H1 (cell line): Measurements from ENCODE around the gene SAA1. TPM values are rescaled to one million over a fixed set of nuclear protein-coding genes. Genes with fewer than 3 reads are reported as not detected.
A peak's percentile ranks its signal among the peaks of the same experiment; 100 is the strongest.

Source experiments
- CTCF ChIA-PET: fragments of 300-600 bp; sonication (Branson Sonifier 250); formaldehyde crosslinking; loops from one replicate; lab custom pipeline; 2021; ENCODE audit not compliant: partially characterized antibody; lab: Charles Lee
- POLR2A ChIA-PET: fragments of 300-600 bp; sonication (Branson Sonifier 250); formaldehyde crosslinking; loops from one replicate; lab custom pipeline; 2021; ENCODE audit warnings: inconsistent platforms; ENCODE audit not compliant: partially characterized antibody; lab: Charles Lee
- DNase-seq, 2 experiments: peaks; one replicate each; pipeline versions ENCODE4 v3.0.0 to v3.0.0-alpha.2; 2010 to 2022; ENCODE audit warnings: low spot score in 2 of 2, low read depth in 1 of 2, mixed read lengths in 1 of 2
- FAIRE-seq: peaks from 2 replicates; lab custom pipeline; 2011; peaks lifted over from hg19 to GRCh38; lab: Jason Lieb, UNC
- H2AFZ ChIP-seq: 2 replicates; pipeline ENCODE4 v1.8.1; 2012; ENCODE audit warnings: low read length, inconsistent platforms
- H2AK5ac ChIP-seq: 2 replicates; pipeline ENCODE4 v1.6.1; 2013; ENCODE audit warnings: low read depth, low read length
- H2BK120ac ChIP-seq: replicated peaks from 2 replicates; pipeline ENCODE3; 2013; ENCODE audit warnings: low read depth, low read length, inconsistent platforms
- H2BK12ac ChIP-seq: 2 replicates; pipeline ENCODE4 v1.6.1; 2013; ENCODE audit warnings: low read depth, low read length
- H2BK15ac ChIP-seq: 2 replicates; pipeline ENCODE4 v1.6.1; 2013; ENCODE audit warnings: low read length
- H2BK20ac ChIP-seq: 2 replicates; pipeline ENCODE4 v1.6.1; 2013; ENCODE audit warnings: low read length
- H2BK5ac ChIP-seq: 2 replicates; pipeline ENCODE4 v1.6.1; 2013; ENCODE audit warnings: low read depth, low read length
- H3K14ac ChIP-seq: 2 replicates; pipeline ENCODE4 v1.6.1; 2013; ENCODE audit warnings: inconsistent platforms; ENCODE audit not compliant: insufficient read length
- H3K18ac ChIP-seq: 2 replicates; pipeline ENCODE4 v1.6.1; 2013; ENCODE audit warnings: low read length; ENCODE audit errors: extremely low read depth
- H3K23ac ChIP-seq: 2 replicates; pipeline ENCODE4 v1.6.1; 2013; ENCODE audit warnings: inconsistent platforms; ENCODE audit not compliant: insufficient read length
- H3K23me2 ChIP-seq: 2 replicates; pipeline ENCODE4 v1.6.1; 2013; ENCODE audit warnings: low read depth, low read length
- H3K27ac ChIP-seq: 2 replicates; pipeline ENCODE4 v1.6.1; 2011; ENCODE audit warnings: low read depth, low read length, inconsistent platforms
- H3K27me3 ChIP-seq, 4 experiments: replicated peaks in 1 of 4; 1 replicate in 1 of 4; 2 replicates in 3 of 4; pipeline versions ENCODE4 v1.6.1 to v1.8.1; 2011 to 2013; ENCODE audit warnings: low read length in 3 of 4, mild to moderate bottlenecking in 3 of 4, inconsistent platforms in 2 of 4, mixed read lengths in 2 of 4, moderate library complexity in 1 of 4; ENCODE audit not compliant: control insufficient read depth in 3 of 4, insufficient read depth in 3 of 4; ENCODE audit errors: extremely low read depth in 1 of 4
- H3K36me3 ChIP-seq, 4 experiments: 2 replicates each; pipeline versions ENCODE4 v1.6.1 to v1.8.1; 2011 to 2013; ENCODE audit warnings: mild to moderate bottlenecking in 4 of 4, low read length in 3 of 4, moderate library complexity in 2 of 4, control low read depth in 1 of 4, inconsistent platforms in 1 of 4; ENCODE audit not compliant: insufficient read depth in 4 of 4, control insufficient read depth in 2 of 4
- H3K4ac ChIP-seq: replicated peaks from 2 replicates; pipeline ENCODE3; 2013; ENCODE audit warnings: low read length, low read depth, mixed read lengths, inconsistent platforms; ENCODE audit not compliant: insufficient read length
- H3K4me1 ChIP-seq, 4 experiments: replicated peaks in 1 of 4; 1 replicate in 1 of 4; 2 replicates in 3 of 4; pipeline versions ENCODE4 v1.6.1 to v1.8.1; 2011 to 2013; ENCODE audit warnings: low read length in 3 of 4, inconsistent platforms in 2 of 4, mixed read lengths in 1 of 4; ENCODE audit not compliant: insufficient read depth in 4 of 4, control insufficient read depth in 3 of 4
- H3K4me2 ChIP-seq, 2 experiments: 2 replicates each; pipeline versions ENCODE4 v1.6.1 to v1.8.1; 2011 to 2013; ENCODE audit warnings: low read depth in 2 of 2, low read length in 2 of 2, control low read depth in 1 of 2, inconsistent platforms in 1 of 2, mild to moderate bottlenecking in 1 of 2; ENCODE audit not compliant: insufficient read depth in 1 of 2
- H3K4me3 ChIP-seq, 4 experiments: fragments of 200-600, 300-600 bp in 1 of 4; sonication (generic), shearing (Covaris generic), sonication (Bioruptor Twin) in 1 of 4; 2 replicates each; pipeline versions ENCODE4 v1.5.1 to v1.8.1; 2011 to 2016; ENCODE audit warnings: low read length in 4 of 4, low read depth in 3 of 4, control low read depth in 2 of 4, inconsistent platforms in 2 of 4, mild to moderate bottlenecking in 2 of 4, mixed read lengths in 1 of 4, moderate library complexity in 1 of 4; ENCODE audit not compliant: insufficient read depth in 2 of 4; ENCODE audit errors: extremely low read depth in 1 of 4
- H3K56ac ChIP-seq: replicated peaks from 2 replicates; pipeline ENCODE3; 2013; ENCODE audit warnings: low read depth, mild to moderate bottlenecking, mixed read lengths, low read length, inconsistent platforms; ENCODE audit not compliant: insufficient read length
- H3K79me1 ChIP-seq: 2 replicates; pipeline ENCODE4 v1.6.1; 2013; ENCODE audit warnings: low read depth, low read length, control low read depth
- H3K79me2 ChIP-seq, 2 experiments: 2 replicates each; pipeline versions ENCODE4 v1.6.1 to v1.8.1; 2012 to 2013; ENCODE audit warnings: low read length in 2 of 2, mild to moderate bottlenecking in 2 of 2, inconsistent platforms in 1 of 2; ENCODE audit not compliant: insufficient read depth in 2 of 2, control insufficient read depth in 1 of 2
- H3K9ac ChIP-seq, 4 experiments: replicated peaks in 1 of 4; 1 replicate in 1 of 4; 2 replicates in 3 of 4; pipeline versions ENCODE4 v1.6.1 to v1.8.1; 2011 to 2013; ENCODE audit warnings: low read depth in 3 of 4, low read length in 3 of 4, control low read depth in 2 of 4, mild to moderate bottlenecking in 2 of 4, moderate library complexity in 2 of 4, inconsistent platforms in 1 of 4; ENCODE audit errors: extremely low read depth in 1 of 4
- H3K9me3 ChIP-seq, 2 experiments: 2 replicates each; pipeline versions ENCODE4 v1.6.1 to v1.8.1; 2012 to 2013; ENCODE audit warnings: mild to moderate bottlenecking in 2 of 2, moderate library complexity in 2 of 2, control low read depth in 1 of 2, inconsistent platforms in 1 of 2, low read depth in 1 of 2, low read length in 1 of 2, mixed read lengths in 1 of 2; ENCODE audit not compliant: insufficient read depth in 2 of 2
- H4K20me1 ChIP-seq, 2 experiments: replicated peaks in 1 of 2; 2 replicates each; pipeline versions ENCODE3 to v1.8.1; 2011 to 2013; ENCODE audit warnings: inconsistent platforms in 2 of 2, low read length in 2 of 2, mild to moderate bottlenecking in 1 of 2; ENCODE audit not compliant: insufficient read depth in 2 of 2, control insufficient read depth in 1 of 2
- H4K5ac ChIP-seq: 2 replicates; pipeline ENCODE4 v1.6.1; 2013; ENCODE audit warnings: low read length, low read depth, mixed read lengths, inconsistent platforms; ENCODE audit not compliant: insufficient read length
- H4K8ac ChIP-seq: 2 replicates; pipeline ENCODE4 v1.8.0; 2013; ENCODE audit warnings: mild to moderate bottlenecking, moderate library complexity, low read length, inconsistent platforms; ENCODE audit not compliant: insufficient read depth; ENCODE audit errors: extremely low read depth
- H4K91ac ChIP-seq: replicated peaks from 2 replicates; pipeline ENCODE3; 2013; ENCODE audit warnings: low read length, mixed read lengths, inconsistent platforms; ENCODE audit not compliant: insufficient read length
- CBX8 ChIP-seq: fragments of 300-800, 300-1000 bp; sonication (generic); IDR thresholded peaks from 2 replicates; pipeline ENCODE4 v1.7.1; 2016; ENCODE audit warnings: low read depth, low read length, borderline replicate concordance
- CHD2 ChIP-seq: IDR thresholded peaks from 2 replicates; pipeline ENCODE4 v1.6.1; 2012; ENCODE audit warnings: low read length, improper control_type of control experiment
- E2F6 ChIP-seq: IDR thresholded peaks from 2 replicates; pipeline ENCODE4 v1.6.1; 2012; ENCODE audit warnings: inconsistent platforms
- JUN ChIP-seq: IDR thresholded peaks from 2 replicates; pipeline ENCODE4 v1.6.1; 2011; ENCODE audit warnings: low read depth, mild to moderate bottlenecking, improper control_type of control experiment, low read length
- JUND ChIP-seq: IDR thresholded peaks from 2 replicates; pipeline ENCODE4 v1.6.1; 2011; ENCODE audit warnings: mild to moderate bottlenecking, improper control_type of control experiment, low read length
- MAFK ChIP-seq: IDR thresholded peaks from 2 replicates; pipeline ENCODE4 v1.6.1; 2012; ENCODE audit warnings: low read depth, mild to moderate bottlenecking, improper control_type of control experiment, low read length
- NANOG ChIP-seq: IDR thresholded peaks from 2 replicates; pipeline ENCODE4 v1.6.1; 2011; ENCODE audit warnings: low read length, low read depth, mild to moderate bottlenecking, inconsistent platforms; ENCODE audit not compliant: insufficient read depth, poor library complexity, severe bottlenecking
- NRF1 ChIP-seq: IDR thresholded peaks from 2 replicates; pipeline ENCODE4 v1.6.1; 2011; ENCODE audit warnings: mild to moderate bottlenecking, low read depth, low read length, improper control_type of control experiment
- RNF2 ChIP-seq: fragments of 200-900, 300-1000 bp; sonication (generic); IDR thresholded peaks from 2 replicates; pipeline ENCODE4 v1.7.1; 2016; ENCODE audit warnings: borderline replicate concordance, low read depth, mild to moderate bottlenecking, antibody characterized with exemption, low read length; ENCODE audit not compliant: poor library complexity, severe bottlenecking; ENCODE audit errors: missing control alignments
- TAF1 ChIP-seq: IDR thresholded peaks from 2 replicates; pipeline ENCODE4 v1.6.1; 2011; ENCODE audit warnings: mild to moderate bottlenecking, low read depth, low read length
- TAF7 ChIP-seq: optimal IDR thresholded peaks from 2 replicates; pipeline ENCODE3; 2011; ENCODE audit warnings: low read depth, mild to moderate bottlenecking, inconsistent platforms, low read length, moderate library complexity, borderline replicate concordance
- WGBS, 2 experiments: shearing (Covaris generic) in 1 of 2; methylation state at CpG; one replicate each; pipeline versions ENCODE4 v1.1.6 to v1.1.7; 2013 to 2015; ENCODE audit warnings: low lambda C conversion rate in 2 of 2, mixed read lengths in 2 of 2, inconsistent platforms in 1 of 2, low coverage in 1 of 2, missing lambda C conversion rate in 1 of 2; ENCODE audit not compliant: insufficient replicate concordance in 2 of 2, insufficient coverage in 1 of 2, insufficient read length in 1 of 2; ENCODE audit errors: extremely low coverage in 1 of 2, missing lambda C conversion rate in 1 of 2; 5-methylcytosine and 5-hydroxymethylcytosine counted together
- polyA plus RNA-seq, 7 experiments: library from polyadenylated mRNA; depleted of rRNA in 3 of 7; stranded (reverse) in 5 of 7; unstranded in 2 of 7; fragments of >200 nt in 5 of 7; fragments of 200-250 nt in 2 of 7; gene quantifications; 1 replicate in 5 of 7; 2 replicates in 1 of 7; 4 replicates in 1 of 7; pipeline versions ENCODE4 v1.2.1 to v1.2.3, GENCODE V29; 2011 to 2013; ENCODE audit warnings: missing spikeins in 2 of 7, mixed read lengths in 2 of 7
- total RNA-seq: library from RNA; stranded (reverse); fragmentation: NEBNext Ultra II Directional; extraction: Animal tissue kit (Norgen Biotek cat#: 25700); gene quantifications from 2 replicates; pipeline ENCODE4 v1.2.1, GENCODE V29; 2021

Gene SAA1
- total and polyA plus RNA-seq, 2 of the 8 experiments (the other 6 are each of a cell fraction or from before 2014, with no cell fraction given), result 0.41 TPM; not detected in 1

DNA sequence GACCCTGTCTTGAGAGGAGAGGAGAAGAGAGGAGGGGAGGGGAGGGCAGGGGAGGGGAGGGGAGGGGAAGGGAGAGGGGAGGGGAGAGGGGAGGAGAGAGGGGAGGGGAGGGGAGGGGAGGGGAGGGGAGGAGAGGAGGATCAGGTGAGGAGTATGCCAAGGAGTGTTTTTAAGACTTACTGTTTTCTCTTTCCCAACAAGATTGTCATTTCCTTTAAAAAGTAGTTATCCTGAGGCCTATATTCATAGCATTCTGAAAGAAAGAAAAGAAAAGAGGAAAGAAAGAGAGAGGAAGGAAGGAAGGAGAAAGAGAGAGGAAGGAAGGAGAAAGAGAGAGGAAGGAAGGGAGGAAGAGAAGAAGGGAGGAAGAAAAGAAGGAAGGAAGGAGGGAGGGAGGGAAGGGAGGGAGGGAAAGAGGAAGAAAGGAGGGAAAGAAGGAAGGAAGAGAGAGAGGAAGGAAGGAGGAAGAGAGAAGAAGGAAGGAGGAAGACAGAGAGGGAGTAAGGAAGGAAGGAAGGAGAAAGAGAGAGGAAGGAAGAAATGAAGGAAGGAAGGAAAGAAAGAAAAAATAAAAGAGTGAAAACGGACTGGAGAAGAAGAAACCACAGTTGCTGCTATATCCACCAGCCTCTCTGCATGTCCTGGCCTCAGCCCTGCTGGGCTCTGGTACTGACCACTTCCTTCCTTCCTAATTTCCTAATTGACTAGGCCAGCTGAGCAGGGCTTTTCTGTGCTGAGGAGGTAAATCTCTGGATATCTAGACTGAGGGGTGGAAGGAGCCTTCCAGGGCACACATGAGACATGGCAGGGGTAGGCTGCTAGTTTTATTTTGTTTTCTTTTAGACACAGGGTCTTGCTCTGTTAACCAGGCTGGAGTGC is 1.1 kb upstream of the SAA1 start:
- DNase-seq (no peak), FAIRE-seq (no peak)
- ChIA-PET POLR2A (interaction anchor here (0.8 kb wide), 1 partner anchor 130 kb away, joined by 3 read pairs; no protein-coding TSS in a partner anchor), CTCF (interaction anchor here (1.2 to 1.5 kb wide), 5 partner anchors 21 to 159 kb away, joined by 3 to 9 read pairs (median 4); partner anchors contain the start of gene SAAL1)
- Histone ChIP-seq H3K9me3 (no peaks in the 10 kb centered on the region; a peak in 1 of 4 replicates), H3K9ac (no peak overlapping the region), H2BK5ac (no peak overlapping the region), H3K4me3 (no peak overlapping the region), H3K27ac (no peak overlapping the region), H3K23ac (no peak overlapping the region), H2AK5ac (no peak overlapping the region), H4K91ac (no peak overlapping the region), H3K56ac (no peak overlapping the region), H3K4me2 (no peak overlapping the region), H4K8ac (no peak overlapping the region), H3K14ac (no peak overlapping the region), H3K79me1 (no peaks in the 10 kb centered on the region), H3K4ac (no peak overlapping the region), H4K5ac (no peak overlapping the region), H3K36me3 (no peaks in the 10 kb centered on the region), H2BK15ac (no peak overlapping the region), H3K23me2 (no peaks in the 10 kb centered on the region; the same call in 1 of the 2 replicates), H4K20me1 (no peaks in the 10 kb centered on the region), H3K18ac (no peak overlapping the region), H3K4me1 (peaks cover 0 to 3% (median under 1%) of the 10 kb centered on the region in 4 experiments; a peak in 2 of 7 replicates), H2BK120ac (no peak overlapping the region), H2BK20ac (no peak overlapping the region), H3K27me3 (no peaks in the 10 kb centered on the region), H3K79me2 (no peaks in the 10 kb centered on the region), H2AFZ (no peak overlapping the region), H2BK12ac (0 out of 2 replicates have a peak overlapping the region, but pooled peaks have one; percentile 17)
- 100% methylated on average over 1 of the region's 1 CpG; no CpG with 5 or more reads in 1 of the 2 experiments for WGBS, 2 experiments
- TF ChIP-seq TAF7 (no peak), NRF1 (no peak), TAF1 (no peak), E2F6 (no peak), CHD2 (no peak), JUN (no peak), NANOG (no peak), MAFK (no peak), CBX8 (no peak), RNF2 (no peak), JUND (no peak)
